ENCODE data around the gene ASPSCR1.

ASPSCR1 gene

DNA sequence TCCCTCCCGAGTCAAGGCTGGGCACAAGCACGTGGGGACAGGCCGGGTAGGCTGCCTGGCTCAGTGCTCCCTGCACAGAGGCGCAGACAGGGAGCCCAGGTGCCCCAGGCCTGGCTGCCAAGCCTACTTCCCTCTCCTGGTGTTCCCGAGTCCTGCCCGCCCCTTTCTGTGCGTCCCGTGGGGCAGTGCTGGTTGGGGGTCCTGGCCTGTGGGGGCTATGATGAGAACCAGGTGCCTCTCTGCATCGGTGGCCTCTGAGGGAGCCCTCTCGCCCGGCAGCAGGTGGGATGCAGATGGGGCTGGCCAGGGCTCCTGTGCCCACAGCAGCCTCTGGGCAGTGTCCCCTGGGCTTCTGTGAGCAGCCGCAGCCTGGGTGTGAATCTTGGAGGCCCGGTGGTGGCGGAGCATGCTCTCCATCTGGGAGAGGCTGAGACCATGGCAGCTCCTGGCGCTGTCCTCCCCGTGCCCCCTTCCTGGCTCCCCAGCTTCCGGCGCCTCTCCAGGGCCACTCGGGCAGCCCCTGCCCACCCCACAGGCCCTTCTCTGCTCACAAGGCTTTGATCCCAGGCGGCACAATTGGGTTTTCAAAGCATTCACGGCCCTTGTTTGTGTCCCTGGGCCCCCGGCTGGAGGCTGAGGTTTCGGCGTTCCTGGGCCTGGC, 38.0 kb downstream of the ASPSCR1 start:
- no peak for FAIRE-seq

DNA sequence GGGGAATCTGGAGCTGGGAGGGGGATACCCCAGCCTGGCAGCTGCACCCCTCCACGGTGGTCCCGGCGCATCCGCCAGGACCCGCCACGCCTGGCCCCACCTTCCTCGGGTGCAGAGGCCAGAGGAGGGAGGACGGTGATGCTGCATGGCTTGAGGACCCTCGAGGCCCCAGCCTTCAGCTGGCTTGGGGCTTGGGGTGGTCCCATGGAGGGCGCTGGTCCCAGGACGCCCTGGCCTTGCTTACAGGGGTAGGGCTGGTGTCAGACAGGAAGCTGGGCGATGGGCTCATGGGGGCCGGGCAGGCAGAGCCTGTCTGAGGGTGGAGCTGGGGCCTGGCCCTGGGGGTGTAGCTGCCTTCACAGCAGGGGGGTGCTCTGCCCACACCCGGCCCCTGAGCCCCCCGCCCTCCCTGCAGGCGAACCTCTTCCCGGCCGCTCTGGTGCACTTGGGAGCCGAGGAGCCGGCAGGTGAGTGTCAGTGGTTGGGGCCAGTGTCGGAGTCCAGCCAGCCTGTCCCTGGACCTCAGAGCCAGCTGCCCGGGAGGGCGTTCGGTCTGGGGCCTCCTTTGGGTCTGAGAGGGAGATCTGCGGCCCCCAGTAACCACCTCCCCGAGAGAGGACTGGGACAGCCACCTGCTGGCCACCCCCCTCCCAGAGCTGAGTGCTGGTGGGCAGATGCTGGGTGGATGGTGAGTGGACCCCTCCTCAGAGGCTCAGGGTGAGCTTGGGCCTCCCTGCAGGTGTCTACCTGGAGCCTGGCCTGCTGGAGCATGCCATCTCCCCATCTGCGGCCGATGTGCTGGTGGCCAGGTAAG, 38.8 kb downstream of the ASPSCR1 start:
- no peak for FAIRE-seq

DNA sequence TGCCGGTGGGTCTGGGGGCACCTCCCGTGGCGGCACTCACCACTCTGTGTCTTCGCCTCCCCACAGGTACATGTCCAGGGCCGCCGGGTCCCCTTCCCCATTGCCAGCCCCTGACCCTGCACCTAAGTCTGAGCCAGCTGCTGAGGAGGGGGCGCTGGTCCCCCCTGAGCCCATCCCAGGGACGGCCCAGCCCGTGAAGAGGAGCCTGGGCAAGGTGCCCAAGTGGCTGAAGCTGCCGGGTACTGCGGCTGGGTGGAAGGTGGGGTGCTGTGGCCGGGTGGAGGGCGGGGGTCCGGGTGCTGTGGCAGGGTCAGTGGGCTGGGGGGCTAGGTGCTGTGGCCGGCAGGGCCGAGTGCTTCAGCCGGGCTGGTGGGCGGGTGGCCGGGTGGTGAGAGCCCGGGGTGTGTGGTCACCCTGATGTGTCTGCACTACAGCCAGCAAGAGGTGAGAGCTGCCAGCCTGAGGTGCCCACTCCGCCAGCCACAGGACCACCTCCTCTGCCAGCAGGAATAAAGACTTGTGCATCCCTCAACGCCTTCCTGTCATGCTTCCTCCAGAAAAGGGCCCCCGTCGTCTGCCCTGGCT, 39.5 kb downstream of the ASPSCR1 start:
- FAIRE-seq = no peak

DNA sequence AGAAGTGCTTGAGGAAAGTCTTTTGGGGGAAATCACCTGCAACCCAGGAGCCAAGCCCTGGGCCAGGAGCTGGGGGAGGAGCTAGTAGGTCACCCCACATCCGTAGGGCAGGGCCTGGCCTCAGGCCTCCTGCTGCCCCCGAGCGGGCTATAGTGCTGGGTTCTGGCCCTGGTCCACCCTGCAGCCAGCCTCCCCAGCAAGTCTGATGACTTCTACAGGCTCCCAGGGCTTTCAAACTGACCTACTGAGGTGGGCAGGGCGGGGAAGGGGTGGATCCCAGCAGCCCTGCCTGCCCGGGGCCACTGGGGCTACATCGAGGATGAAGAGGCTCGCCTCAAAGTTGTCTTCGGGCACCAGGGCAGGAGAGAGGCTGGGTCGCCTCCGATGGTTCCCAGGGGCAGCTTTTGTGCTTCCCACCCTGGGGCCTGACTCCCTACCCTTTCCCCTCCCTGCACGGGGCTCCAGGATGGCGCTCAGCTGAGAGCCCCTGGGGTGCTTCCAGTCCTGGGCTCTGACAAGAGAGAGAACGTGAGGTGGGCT, 40.3 kb downstream of the ASPSCR1 start:
- no peak for FAIRE-seq

DNA sequence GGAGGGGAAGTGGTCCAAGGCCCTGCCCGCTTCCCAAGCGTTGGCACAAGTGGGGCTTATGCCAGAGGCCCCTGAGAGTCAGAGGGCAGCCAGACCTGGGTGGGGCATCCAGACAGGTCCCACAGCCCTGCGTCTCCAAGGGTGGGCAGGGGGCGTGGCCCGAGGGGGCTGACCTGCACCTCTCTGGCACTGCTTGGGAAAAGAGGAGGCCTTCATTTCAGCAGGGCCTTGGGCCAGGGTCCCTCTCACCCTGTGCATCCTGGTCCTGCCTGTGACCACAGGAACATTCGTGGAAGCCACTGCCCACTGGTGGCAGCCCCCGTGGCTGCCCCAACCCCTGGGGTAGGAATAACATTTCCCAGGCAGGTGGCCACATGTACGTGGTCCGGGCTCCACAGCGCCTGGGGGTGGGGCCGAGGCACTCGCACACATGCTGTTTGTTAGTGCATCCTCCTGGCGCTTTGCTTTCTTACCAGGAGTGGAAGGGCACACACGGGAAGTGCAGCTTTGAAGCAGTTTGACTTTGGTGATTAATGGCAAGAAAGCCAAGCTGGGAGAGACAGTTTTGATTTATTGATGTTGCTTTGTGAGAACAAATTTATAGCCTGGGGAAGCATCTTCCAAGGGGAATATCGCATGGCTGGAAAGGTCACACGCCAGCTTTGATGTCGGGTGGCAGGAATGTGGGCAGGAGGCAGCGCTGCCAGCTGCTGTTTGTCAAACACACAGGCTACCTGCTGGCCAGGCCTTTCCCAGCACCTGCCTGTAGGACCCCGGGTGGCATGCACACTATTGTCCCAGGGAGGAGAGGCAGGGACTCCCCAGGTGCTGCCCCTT, 40.9 kb downstream of the ASPSCR1 start:
- FAIRE-seq = no peak

DNA sequence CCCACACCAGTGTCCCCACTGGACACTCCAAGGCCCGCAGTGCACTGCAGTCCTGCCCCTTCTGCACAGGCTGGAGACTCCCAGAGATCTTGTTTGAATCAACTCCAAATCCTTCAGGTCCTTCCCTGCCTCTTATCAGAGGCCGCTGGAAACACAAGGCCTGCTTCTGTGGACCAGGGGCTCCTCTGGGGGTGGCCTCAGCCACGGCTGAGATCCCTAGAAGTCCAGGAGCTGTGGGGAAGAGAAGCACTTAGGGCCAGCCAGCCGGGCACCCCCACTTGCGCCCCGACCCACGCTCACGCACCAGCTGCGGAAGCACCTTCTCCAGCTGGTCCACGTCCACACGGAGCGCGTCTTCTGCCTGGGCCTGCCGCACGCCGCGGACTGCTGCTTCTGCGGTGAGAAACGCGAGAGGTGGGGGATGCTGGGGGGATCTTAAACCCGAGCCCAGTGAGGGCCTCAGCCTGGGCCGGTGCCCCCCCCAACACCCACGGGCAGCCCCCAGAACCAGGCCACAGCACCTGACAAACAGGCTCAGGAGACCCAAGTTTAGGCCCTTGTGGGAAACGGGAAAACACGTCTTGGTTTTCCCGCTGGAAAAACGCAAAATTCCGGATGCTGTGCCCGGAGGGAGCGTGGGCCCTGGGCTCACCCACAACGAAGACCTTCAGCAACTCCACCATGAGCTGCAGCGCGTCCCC, 41.7 kb downstream of the ASPSCR1 start:
- no peak for FAIRE-seq

DNA sequence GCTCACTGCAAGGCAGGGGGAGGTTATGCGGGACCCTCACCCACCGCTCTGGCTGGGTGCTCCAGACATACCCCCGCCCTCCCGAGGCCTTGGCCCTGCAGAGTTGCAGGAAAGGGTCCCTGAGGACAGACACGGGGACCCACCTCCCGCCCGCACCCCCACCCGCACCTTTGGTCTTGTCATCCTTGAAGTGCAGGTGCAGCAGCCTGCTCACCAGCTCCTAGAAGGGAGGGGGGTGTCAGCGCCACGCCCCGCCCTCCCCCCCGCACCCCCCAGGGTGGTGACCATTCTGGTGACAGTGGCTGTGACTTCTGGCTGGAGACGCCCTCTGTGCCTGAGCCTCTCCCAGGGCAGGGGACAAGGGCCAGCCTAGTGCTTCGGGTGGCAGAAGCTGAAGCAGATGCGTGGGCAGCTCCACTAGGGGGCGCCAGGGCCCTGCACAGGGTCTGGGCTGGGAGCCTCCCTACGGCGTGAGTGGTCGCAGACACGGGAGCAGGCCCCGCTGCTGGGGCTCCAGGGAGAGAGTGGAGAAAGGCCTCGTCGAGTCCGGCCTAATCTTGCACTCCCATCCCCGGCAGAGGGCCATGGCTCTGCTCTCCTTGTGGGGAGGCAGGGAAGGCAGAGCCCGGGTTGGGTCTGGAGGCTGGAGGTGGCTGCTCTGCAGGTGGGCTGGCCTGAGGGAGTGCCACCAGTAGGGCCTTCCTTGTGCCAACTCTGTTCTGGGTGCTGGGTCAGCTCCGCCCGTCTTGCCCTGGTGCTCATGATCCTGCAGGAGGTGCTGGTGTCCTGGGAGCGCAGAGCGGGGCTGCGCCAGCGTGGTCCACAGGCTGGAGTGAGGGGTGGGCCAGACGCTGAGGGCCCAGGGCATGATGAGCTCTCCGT, 42.5 kb downstream of the ASPSCR1 start:
- no peak for FAIRE-seq

DNA sequence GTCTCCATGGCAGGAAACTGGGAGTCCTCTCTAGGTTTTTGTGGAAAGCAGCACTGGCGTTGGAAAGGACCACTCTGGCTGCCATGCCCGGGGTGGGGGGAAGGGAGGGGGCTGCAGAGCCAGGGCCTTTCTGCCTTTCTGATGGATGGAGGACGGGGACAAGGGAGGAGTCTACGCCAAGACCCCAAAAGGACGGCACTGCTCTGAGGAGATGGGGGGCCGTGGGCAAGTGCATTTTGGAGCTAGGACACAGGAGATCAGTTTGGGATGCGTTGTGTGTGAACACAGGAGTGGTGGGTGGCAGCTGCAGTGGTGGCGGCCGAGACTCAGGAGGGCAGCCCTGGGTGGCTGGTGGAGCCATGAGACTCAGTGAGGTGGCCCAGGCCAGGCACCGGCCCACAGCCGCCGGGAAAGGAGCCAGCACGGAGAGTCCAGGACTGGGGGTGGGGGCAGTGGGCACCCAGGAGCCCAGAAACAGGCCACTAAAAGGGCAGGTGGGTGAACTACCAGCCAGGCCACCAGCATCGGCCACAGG, 43.2 kb downstream of the ASPSCR1 start:
- FAIRE-seq = no peak

DNA sequence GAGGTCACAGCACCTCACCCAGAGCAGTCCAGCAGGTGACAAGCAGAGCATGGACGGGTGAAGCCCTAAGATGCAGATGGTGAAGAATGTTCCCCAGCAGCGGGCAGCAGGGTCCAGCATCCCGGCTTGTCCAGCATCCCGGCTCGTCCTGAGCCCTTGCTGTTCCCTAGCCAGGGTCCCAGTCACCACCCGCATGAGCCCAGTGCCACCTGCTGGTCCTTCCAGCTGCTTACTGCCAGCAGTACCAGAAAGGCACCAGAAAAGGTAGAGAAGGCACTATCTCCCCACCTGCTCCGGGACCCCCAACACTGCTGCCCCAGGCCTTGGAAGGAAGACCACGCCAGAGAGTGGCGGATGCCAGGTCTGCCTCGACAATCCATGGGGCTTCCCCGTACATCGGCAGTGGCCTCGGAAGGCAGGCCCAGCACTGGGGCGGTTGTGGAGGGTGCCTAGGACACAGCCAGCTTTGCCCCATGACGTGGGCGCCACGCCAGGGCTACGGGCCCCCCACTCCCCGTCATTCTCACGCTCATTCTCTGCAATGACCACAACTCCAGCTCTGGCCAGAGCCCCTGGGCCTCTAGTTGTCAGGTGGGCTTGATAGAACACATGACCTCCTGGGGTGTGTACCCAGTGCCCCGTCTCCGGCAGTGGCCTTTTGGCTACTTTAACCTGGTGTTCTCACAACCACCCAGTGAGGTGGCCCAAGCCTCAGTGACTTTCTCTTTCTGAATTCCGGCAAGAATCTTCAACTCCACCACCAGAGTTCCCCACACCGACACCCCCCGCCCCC, 43.9 kb downstream of the ASPSCR1 start:
- FAIRE-seq = no peak

DNA sequence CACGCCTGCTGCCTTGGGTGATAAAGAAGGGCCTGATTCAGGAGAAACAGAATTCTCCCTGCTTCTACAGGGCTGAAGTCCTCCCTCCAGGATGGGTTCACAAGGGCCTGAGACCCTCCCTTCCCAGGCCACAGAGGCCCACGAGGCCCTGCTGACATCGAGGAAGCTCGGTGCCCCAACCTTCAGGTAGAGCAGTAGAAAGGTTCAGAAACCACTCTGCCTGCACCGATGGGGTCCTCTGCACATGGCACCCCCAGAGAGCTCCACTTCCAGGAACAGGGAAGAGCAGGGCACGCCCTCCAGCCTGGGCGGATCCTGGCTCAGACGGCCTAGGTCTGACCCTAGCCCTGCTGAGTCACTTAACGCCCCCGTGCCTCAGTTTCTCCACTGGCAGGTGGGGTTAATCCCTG, 44.5 kb downstream of the ASPSCR1 start:
- FAIRE-seq = no peak

DNA sequence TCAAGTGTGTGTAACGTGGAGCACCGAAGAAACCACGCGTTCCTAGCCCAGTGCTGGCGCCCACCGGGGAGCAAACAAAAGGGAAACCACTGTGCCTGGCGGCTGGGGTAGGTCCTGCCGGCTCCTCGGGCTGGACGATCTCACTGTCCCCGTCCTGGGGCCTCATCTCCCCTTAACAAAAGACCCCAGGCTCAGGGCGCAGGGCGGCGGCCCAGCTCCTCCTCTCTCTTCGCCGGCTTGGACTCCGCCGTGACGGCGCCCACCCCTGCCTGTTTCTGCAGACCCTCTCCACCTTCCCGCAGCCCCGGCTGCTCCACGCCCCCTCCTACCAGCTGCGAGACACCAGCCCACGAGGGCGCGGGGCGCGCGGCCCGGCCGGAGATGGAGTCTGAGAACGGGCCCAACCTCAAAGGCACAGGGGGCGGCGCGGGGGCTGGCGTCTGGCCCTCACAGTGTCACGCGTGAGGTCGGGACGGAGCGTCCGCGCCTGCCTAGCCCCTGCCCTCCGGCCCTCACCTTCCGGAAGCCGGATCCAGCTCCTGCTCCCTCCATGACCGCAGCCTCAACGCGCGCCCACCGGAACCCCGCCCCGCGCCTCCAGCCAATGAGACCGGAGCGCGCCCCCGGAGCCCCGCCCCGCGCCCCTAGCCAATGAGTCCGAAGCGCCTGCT, 45.0 kb downstream of the ASPSCR1 start, which contains the start of gene CENPX:
Gene CENPX, minus strand, starts transcription at position 569 of the 671 bp plus-strand sequence. Its CDS starts 17 bp downstream, at position 552.
- no peak for FAIRE-seq

DNA sequence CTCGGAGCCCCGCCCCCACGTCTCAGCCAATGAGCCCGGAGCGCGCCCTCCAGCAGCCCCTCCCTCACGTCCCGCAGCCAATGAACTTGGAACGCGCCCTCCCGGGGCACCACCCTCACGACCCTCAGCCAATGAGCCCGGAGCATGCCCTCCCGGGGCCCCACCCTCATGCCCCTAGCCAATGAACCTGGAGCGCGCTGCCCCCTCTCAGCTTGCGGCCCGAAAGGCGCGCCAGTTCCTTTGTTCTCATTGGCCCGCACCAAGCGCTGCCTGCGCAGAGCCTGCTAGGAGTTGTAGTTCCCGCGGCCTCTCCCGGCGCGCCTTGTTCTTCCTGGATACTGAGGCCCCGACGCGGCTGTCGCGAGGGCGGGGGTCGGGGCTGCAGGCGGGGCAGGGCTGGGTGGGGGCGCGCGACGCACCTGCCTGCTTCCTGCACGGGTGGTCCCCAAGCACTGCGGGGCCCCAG, 45.6 kb downstream of the ASPSCR1 start, which contains the start of gene LRRC45:
Gene LRRC45, plus strand, starts transcription at position 325 of the 466 bp plus-strand sequence. CDS start 339 bp downstream, outside the sequence.
- peak; percentile 56 for FAIRE-seq

DNA sequence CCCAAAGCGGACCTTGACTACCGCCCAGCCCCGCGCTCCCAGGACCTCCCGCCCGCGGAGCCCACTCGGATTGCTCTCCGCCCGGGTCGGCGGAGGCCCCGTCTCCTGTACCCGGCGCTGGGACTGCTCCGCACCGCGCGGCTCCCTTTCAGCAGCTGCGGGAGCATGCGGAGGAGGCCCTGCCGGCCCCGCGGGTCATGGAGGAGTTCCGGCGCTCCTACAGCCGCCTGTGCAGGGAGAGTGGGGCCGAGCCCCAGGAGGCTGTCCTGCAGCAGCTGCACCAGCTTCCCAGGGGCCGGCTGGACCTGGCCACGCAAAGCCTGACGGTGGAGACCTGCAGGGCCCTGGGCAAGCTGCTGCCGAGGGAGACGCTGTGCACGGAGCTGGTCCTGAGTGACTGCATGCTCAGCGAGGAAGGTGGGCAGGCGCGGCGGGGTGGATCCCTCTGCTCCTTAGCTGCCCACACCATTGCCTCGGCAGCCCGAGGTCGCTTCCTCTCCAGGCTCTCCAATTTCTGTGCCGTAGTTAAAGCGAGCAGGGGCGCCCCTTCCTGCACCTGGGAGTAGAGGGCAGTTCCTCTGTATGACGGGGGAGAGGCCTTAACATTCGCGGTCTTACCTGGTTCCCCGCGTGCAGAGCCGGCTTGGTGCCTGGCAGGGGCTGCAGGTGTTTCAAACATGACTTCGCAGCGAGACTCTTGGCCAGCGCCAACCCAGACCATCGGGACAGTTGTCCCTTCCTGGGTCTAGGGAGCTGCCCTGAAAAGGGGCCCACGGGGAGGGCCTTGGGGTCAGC, 46.2 kb downstream of the ASPSCR1 start:
- FAIRE-seq = no peak

DNA sequence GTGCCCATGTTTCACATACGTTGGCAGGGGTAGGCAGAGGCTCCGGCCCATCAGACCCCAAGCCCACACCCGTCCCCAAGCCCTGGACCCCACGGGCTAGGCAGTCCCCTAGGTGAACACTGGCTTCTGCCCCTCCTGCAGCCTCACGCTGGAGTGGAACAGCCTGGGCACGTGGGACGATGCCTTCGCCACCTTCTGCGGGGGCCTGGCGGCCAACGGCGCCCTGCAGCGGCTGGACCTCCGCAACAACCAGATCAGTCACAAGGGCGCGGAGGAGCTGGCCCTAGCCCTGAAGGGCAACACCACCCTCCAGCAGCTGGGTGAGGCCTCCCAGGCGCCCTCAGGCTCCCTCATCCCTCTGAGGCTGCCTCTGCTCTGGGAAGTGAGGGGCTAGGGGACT, 47.4 kb downstream of the ASPSCR1 start:
- FAIRE-seq = no peak

DNA sequence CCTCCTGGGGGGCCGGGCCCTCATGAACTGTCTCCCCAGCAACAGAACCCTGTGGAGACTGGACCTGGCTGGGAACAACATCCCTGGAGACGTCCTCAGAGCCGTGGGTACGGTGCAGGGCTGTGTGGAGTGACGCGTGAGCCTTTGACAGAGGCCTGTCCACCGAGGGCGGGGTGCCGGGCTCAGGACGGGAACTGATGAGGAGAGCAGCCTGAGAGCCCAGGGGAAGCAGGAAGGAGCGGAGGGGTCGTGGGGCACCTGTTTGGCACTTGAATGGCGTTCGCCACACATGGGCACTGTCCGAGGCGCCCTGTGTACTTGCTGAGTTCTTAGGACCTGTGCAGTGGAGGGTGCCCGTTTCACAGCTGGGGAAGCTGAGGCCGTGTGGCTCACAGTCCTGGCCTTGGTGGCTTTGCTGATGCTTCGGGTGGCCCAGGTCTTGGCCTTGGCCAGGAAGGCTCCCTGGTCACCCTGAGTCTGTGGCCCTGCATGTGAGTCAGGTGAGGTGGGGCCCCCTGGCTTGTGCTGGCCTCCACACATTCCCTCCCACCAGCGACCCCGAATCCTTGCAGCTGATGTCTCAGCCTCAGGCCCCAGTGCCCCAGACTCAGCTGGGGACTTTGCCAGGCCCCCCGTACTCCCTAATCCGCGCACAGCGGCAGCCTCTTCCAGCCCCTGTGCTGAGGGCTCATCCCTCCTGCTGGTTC, 48.1 kb downstream of the ASPSCR1 start:
- no peak for FAIRE-seq

DNA sequence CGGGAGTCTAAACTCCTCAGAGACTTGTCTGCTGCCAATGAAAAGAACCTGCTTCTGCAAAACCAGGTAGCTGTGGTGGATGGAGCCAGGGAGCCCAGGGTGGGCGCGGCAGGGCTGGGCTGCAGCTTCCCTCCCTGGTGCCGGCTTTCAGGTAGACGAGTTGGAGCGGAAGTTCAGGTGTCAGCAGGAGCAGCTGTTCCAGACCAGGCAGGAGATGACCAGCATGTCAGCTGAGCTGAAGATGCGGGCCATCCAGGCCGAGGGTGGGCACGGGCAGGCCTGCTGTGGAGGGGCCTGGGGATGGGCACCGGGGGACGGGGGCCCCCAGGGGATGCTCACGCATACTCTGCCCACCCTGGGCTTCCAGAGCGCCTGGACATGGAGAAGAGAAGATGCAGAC, 50.8 kb downstream of the ASPSCR1 start:
- no peak for FAIRE-seq

DNA sequence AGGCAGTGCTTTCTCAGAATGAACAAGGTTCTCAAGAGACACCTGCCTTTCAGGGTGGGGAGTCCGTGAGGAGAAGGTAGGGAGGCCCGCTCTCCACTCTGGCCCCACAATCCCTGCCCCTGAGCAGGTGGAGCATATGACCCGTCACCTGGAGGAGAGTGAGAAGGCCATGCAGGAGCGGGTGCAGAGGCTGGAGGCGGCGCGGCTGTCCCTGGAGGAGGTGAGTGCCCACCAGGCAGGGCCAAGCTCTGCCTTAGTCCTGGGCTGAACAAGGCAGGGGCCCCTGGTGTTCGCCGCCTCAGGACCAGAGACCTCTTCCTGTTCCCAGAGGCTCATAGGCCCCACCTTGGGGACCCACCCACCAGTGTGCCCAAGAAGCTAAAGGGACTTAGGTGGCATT, 51.5 kb downstream of the ASPSCR1 start:
- FAIRE-seq = no peak

DNA sequence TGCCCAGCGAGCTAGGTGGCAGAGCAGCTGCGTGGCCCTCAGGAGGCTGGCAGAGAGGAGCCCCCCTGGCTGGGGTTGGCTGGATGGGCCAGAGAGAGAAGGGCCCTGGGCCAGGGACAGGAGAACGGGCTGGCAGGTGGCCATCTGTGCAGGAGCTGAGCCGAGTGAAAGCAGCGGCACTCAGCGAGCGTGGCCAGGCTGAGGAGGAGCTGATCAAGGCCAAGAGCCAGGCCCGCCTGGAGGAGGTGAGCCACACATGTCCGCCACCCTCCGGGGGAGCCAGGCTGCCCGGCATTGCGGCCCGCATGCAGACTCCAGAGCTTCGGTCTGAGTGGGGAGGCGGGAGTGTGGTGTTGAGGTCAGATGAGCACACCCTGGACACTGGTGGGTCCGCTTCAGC, 52.0 kb downstream of the ASPSCR1 start:
- FAIRE-seq = no peak
